Endothelial cell of umbilical vein (primary cell): Measurements from ENCODE around the gene MRFAP1.

ENCODE experiments used
- CTCF ChIP-seq, 2 donors: IDR thresholded peaks; 1 replicate in 1 of 2; 2 replicates in 1 of 2; pipeline ENCODE4 v1.5.1; 2011; ENCODE audit warnings: low read length in 2 of 2, mild to moderate bottlenecking in 2 of 2, moderate library complexity in 2 of 2, control low read depth in 1 of 2, inconsistent platforms in 1 of 2, low read depth in 1 of 2; ENCODE audit not compliant: insufficient read depth in 1 of 2; ENCODE audit errors: extremely low read depth in 1 of 2
- EZH2 ChIP-seq: IDR thresholded peaks from 2 replicates; pipeline ENCODE4 v1.6.1; 2012; ENCODE audit warnings: borderline replicate concordance, low read depth, mild to moderate bottlenecking, moderate library complexity, low read length, inconsistent platforms; ENCODE audit not compliant: severe bottlenecking
- FOS ChIP-seq: IDR thresholded peaks from 2 replicates; pipeline ENCODE4 v1.6.1; 2011; ENCODE audit warnings: mild to moderate bottlenecking, low read length, moderate library complexity, borderline replicate concordance; ENCODE audit not compliant: insufficient read depth
- JUN ChIP-seq: IDR thresholded peaks from 2 replicates; pipeline ENCODE4 v1.6.1; 2011; ENCODE audit warnings: borderline replicate concordance, low read depth; ENCODE audit not compliant: insufficient read length, insufficient read depth
- POLR2A ChIP-seq: IDR thresholded peaks from 2 replicates; pipeline ENCODE4 v1.6.1; 2012; ENCODE audit warnings: low read depth, mild to moderate bottlenecking, control low read depth, low read length
- POLR2AphosphoS5 ChIP-seq: IDR thresholded peaks from 2 replicates; pipeline ENCODE4 v1.6.1; 2012; ENCODE audit warnings: low read depth, mild to moderate bottlenecking, control low read depth, low read length, moderate library complexity; ENCODE audit not compliant: insufficient read depth

GRCh38 chr4:6591781-6592180, 48.7 kb upstream of the MRFAP1 start:
- no peak for TF ChIP-seq CTCF (IDR thresholded peaks at IDR 0.05; ENCODE audit: extremely low read depth in 1 of 2, insufficient read depth in 1 of 2, low read depth in 1 of 2, low read length in 2 of 2)
- no peak for TF ChIP-seq FOS
- TF ChIP-seq EZH2 = no peak
- TF ChIP-seq JUN = no peak
- TF ChIP-seq POLR2A = no peak
- TF ChIP-seq POLR2AphosphoS5 = no peak
